Chondrocyte (in vitro differentiated cells): Measurements from ENCODE around the gene SLC41A2. TPM values are rescaled to one million over a fixed set of nuclear protein-coding genes. Genes with fewer than 3 reads are reported as not detected.

Experiments used
- DNase-seq: peaks from one replicate; pipeline ENCODE4 v3.0.0; 2021; ENCODE audit warnings: mixed read lengths, low spot score
- H3K27ac Mint-ChIP-seq: one replicate; pipeline ENCODE4 v1.8.0; 2021; ENCODE audit warnings: mild to moderate bottlenecking, moderate library complexity, mixed read lengths; ENCODE audit not compliant: unreplicated experiment
- H3K27me3 Mint-ChIP-seq: 2 replicates; pipeline ENCODE4 v1.8.0; 2021; ENCODE audit warnings: low read depth, mixed read lengths
- H3K36me3 Mint-ChIP-seq: 2 replicates; pipeline ENCODE4 v1.8.0; 2021; ENCODE audit warnings: low read depth, mixed read lengths
- H3K4me1 Mint-ChIP-seq: 2 replicates; pipeline ENCODE4 v1.8.0; 2021; ENCODE audit warnings: low read depth, mild to moderate bottlenecking, mixed read lengths
- H3K4me3 Mint-ChIP-seq: one replicate; pipeline ENCODE4 v1.8.0; 2021; ENCODE audit warnings: mild to moderate bottlenecking, moderate library complexity, mixed read lengths; ENCODE audit not compliant: unreplicated experiment
- H3K9me3 Mint-ChIP-seq: 2 replicates; pipeline ENCODE4 v1.8.0; 2021; ENCODE audit warnings: low read depth, mixed read lengths
- total RNA-seq: library from RNA; stranded (reverse); gene quantifications from 3 replicates; pipeline ENCODE4 v1.2.1, GENCODE V29; 2021
- TF ChIP-seq, protein P1 (sequence below): fragments of 200-600 bp; sonication (generic); IDR thresholded peaks from 2 replicates; pipeline ENCODE4 v1.5.0; 2021; ENCODE audit warnings: antibody characterized with exemption, mild to moderate bottlenecking, moderate library complexity

Gene SLC41A2
- total RNA-seq, 1 donor from 2014 or later = 46.0 TPM

DNA sequence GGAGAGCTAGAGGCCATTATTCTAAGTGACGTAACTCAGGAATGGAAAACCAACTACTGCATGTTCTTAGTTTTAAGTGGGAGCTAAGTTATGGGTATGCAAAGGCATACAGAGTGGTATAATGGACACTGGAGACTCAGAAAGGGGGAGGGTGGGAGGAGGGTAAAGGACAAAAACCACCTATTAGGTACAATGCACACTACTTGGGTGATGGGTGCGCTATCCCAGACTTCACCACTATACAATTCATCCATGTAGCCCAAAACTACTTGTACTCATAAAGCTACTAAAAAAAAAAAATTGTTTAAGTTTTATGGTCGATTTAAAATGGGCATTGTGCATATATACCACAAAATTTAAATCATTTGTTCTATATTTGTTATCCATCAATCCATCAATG, 24.3 kb downstream of the SLC41A2 start:
- Mint-ChIP-seq H3K4me3 (no peak overlapping the region), H3K9me3 (no peaks in the 10 kb centered on the region), H3K27ac (no peak overlapping the region), H3K36me3 (no peaks in the 10 kb centered on the region), H3K4me1 (peaks cover 34% of the 10 kb centered on the region), H3K27me3 (no peaks in the 10 kb centered on the region)
- TF ChIP-seq, protein P1, sequence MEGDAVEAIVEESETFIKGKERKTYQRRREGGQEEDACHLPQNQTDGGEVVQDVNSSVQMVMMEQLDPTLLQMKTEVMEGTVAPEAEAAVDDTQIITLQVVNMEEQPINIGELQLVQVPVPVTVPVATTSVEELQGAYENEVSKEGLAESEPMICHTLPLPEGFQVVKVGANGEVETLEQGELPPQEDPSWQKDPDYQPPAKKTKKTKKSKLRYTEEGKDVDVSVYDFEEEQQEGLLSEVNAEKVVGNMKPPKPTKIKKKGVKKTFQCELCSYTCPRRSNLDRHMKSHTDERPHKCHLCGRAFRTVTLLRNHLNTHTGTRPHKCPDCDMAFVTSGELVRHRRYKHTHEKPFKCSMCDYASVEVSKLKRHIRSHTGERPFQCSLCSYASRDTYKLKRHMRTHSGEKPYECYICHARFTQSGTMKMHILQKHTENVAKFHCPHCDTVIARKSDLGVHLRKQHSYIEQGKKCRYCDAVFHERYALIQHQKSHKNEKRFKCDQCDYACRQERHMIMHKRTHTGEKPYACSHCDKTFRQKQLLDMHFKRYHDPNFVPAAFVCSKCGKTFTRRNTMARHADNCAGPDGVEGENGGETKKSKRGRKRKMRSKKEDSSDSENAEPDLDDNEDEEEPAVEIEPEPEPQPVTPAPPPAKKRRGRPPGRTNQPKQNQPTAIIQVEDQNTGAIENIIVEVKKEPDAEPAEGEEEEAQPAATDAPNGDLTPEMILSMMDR = no peak
- no peak for DNase-seq

DNA sequence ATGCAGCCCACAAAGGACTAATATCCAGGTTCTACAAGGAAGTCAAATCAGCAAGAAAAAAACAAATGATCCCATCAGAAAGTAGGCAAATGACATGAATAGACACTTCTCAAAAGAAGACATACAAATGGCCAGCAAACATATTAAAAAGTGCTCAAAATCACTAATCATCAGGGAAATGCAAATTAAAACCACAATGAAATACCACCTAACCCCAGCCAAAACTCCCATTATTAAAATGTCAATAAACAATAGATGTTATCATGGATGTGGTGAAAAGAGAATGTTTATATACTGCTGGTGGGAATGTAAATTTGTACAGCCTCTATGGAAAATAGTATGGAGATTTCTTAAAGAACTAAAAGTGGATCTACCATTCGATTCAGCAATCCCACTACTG, 25.0 kb downstream of the SLC41A2 start:
- no peak overlapping the region for H3K4me3 Mint-ChIP-seq
- TF ChIP-seq, protein P1 = no peak
- H3K4me1 Mint-ChIP-seq = peaks cover 28% of the 10 kb centered on the region
- DNase-seq = no peak
- H3K27me3 Mint-ChIP-seq = no peaks in the 10 kb centered on the region
- no peaks in the 10 kb centered on the region for H3K36me3 Mint-ChIP-seq
- H3K27ac Mint-ChIP-seq = no peak overlapping the region
- no peaks in the 10 kb centered on the region for H3K9me3 Mint-ChIP-seq

DNA sequence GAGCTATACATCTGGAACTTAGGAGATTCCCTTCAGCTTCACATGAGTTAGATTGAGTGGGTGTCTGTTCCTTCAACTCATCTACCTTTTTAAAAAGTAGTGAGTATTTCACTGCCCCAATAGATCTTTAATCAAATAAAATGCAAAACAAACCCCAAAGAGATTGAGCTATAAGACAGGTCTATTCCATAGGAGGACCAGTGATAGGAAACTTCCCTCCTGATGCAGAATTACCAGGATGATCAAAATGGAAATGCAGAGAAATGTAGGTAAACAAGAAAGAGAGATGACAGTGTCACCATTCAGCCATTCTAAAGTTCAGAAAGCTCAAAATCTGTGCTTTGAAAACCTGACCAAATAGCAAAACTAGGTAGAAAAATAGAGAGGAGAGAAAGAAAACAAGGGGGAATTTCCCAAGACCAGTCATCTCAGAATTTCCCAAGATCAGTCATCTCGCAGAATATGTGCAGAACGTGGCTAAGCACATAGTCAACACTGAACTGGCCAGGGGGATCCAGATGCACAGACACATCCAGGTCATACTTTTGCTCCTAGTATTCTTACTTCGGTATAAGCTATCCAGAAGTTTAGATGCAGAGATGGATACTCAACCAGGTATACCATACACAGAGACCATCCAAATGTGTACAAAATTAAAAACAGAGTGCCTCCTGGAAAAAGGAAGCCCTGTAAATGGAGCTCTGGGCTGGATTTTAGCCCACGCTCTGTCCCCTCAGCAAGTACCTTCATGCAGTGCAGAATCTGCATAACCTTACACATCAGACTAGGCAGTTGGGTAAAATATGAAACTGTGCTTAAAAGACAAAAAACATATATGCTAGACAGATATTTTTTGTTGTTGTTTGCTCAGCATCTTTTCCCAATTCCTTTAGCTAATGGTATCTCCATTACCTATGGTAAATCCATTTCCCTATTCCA, 27.4 kb downstream of the SLC41A2 start:
- Mint-ChIP-seq H3K4me3 (no peak overlapping the region), H3K27ac (peak overlapping the region; percentile 42), H3K27me3 (no peaks in the 10 kb centered on the region), H3K36me3 (no peaks in the 10 kb centered on the region), H3K9me3 (no peaks in the 10 kb centered on the region), H3K4me1 (peaks cover 22% of the 10 kb centered on the region)
- DNase-seq = no peak
- TF ChIP-seq, protein P1 = no peak

DNA sequence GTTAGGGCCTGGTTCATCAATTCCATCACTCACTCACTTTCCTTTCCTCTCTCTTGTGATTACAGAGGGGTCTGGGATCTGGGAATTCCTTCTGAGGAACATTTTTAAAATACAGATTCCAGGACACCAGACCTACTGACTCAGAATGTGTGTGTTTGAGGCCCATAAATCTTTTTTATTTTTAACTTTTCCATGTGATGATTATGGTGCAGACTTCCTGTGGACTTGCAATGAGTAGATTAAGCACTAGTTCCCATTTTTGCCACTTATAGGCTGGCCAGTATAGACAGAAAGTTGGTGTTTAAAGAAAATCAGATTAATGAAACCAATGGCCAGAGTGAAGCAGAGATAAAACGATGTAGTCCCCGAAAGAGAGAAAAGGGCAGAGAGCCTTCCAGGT, 28.1 kb downstream of the SLC41A2 start:
- TF ChIP-seq, protein P1 = no peak
- H3K27me3 Mint-ChIP-seq = no peaks in the 10 kb centered on the region
- H3K36me3 Mint-ChIP-seq = no peaks in the 10 kb centered on the region
- H3K9me3 Mint-ChIP-seq = no peaks in the 10 kb centered on the region
- peak overlapping the region; percentile 1 for H3K27ac Mint-ChIP-seq
- H3K4me1 Mint-ChIP-seq = peaks cover 22% of the 10 kb centered on the region
- no peak overlapping the region for H3K4me3 Mint-ChIP-seq
- DNase-seq = no peak

DNA sequence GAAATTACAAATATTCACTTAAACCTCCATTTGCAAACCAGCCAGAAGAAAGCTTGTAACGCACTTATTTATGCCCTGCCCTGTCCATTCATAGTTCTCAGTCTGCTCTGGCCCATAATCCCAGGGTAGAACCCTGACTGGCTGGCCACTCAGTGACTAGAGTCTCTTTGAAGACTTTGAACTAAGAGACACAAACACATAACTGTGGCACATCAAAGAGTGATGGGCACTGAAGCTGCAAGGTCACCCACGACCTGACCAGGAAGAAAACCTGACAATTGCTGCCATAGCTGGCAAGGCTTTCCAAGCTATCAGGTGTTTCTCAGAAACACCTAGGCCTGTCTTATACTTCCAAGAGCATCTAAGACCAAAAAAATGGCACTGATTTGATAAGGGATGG, 28.7 kb downstream of the SLC41A2 start:
- no peak for DNase-seq
- Mint-ChIP-seq H3K27me3 (no peaks in the 10 kb centered on the region), H3K9me3 (no peaks in the 10 kb centered on the region), H3K27ac (no peak overlapping the region), H3K4me1 (peaks cover 22% of the 10 kb centered on the region), H3K36me3 (no peaks in the 10 kb centered on the region), H3K4me3 (no peak overlapping the region)
- TF ChIP-seq, protein P1 = no peak
